NCI-H460 (cell line): ENCODE results near the gene FAM174C. TPM values are rescaled to one million over a fixed set of nuclear protein-coding genes. Genes with fewer than 3 reads are reported as not detected.

Experiments used
- DNase-seq: peaks from one replicate; pipeline ENCODE4 v3.0.0-alpha.2; 2016; ENCODE audit warnings: low read depth; ENCODE audit errors: extremely low read depth
- total RNA-seq: library from RNA; depleted of rRNA; stranded (reverse); fragments of >200 nt; shearing (Covaris generic); gene quantifications from 2 replicates; pipeline ENCODE4 v1.2.3, GENCODE V29; 2014

FAM174C gene
- total RNA-seq, 1 experiment from 2014 or later, result 42.7 TPM

GRCh38 chr19:1259876-1260748 lies 15.2 kb upstream of the FAM174C start:
- DNase-seq, result no peak

GRCh38 chr19:1260749-1261537 lies 14.4 kb upstream of the FAM174C start:
- DNase-seq, result peak; percentile 91

GRCh38 chr19:1261538-1261797 lies 13.9 kb upstream of the FAM174C start:
- DNase-seq, result no peak

- DNase-seq, result no peak
These were observed 13.3 kb upstream of the FAM174C start for GRCh38 chr19:1261798-1262622.

- DNase-seq, result no peak
These were observed 12.7 kb upstream of the FAM174C start for GRCh38 chr19:1262623-1263123.

GRCh38 chr19:1263188-1263587 lies 12.1 kb upstream of the FAM174C start:
- DNase-seq, result no peak

GRCh38 chr19:1264801-1265614 lies 10.3 kb upstream of the FAM174C start:
- peak; percentile 80 for DNase-seq

GRCh38 chr19:1265615-1266128 lies 9.7 kb upstream of the FAM174C start:
- no peak for DNase-seq

GRCh38 chr19:1266129-1266915 lies 9.0 kb upstream of the FAM174C start:
- peak; percentile 84 for DNase-seq

- no peak for DNase-seq
These were observed 8.3 kb upstream of the FAM174C start for GRCh38 chr19:1266916-1267476.

GRCh38 chr19:1267477-1268225 lies 7.7 kb upstream of the FAM174C start:
- no peak for DNase-seq

- no peak for DNase-seq
These were observed 6.9 kb upstream of the FAM174C start for GRCh38 chr19:1268226-1269064.

GRCh38 chr19:1269065-1269477 lies 6.3 kb upstream of the FAM174C start, which contains the start of gene CIRBP:
TSS of gene CIRBP (plus strand) at chr19:1269332. CDS start at chr19:1270934, 1,602 bp downstream.
- DNase-seq, result peak; percentile 96

GRCh38 chr19:1269478-1270212 lies 5.7 kb upstream of the FAM174C start:
- DNase-seq, result peak; percentile 63

- DNase-seq, result no peak
These were observed 5.0 kb upstream of the FAM174C start for GRCh38 chr19:1270213-1270853.
